ENCODE data around the gene ANGPTL3. TPM values are rescaled to one million over a fixed set of nuclear protein-coding genes. Genes with fewer than 3 reads are reported as not detected.
"Not testable (repeated sequence)": the region's sequence is repeated elsewhere in the genome, so short reads cannot be mapped to it uniquely, and the experiment has no call there.

ANGPTL3 gene, protein sequence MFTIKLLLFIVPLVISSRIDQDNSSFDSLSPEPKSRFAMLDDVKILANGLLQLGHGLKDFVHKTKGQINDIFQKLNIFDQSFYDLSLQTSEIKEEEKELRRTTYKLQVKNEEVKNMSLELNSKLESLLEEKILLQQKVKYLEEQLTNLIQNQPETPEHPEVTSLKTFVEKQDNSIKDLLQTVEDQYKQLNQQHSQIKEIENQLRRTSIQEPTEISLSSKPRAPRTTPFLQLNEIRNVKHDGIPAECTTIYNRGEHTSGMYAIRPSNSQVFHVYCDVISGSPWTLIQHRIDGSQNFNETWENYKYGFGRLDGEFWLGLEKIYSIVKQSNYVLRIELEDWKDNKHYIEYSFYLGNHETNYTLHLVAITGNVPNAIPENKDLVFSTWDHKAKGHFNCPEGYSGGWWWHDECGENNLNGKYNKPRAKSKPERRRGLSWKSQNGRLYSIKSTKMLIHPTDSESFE
- under 1 TPM in 2 of 4 donors, not detected in 2; 0.33 to 0.71 TPM for total RNA-seq

DNA sequence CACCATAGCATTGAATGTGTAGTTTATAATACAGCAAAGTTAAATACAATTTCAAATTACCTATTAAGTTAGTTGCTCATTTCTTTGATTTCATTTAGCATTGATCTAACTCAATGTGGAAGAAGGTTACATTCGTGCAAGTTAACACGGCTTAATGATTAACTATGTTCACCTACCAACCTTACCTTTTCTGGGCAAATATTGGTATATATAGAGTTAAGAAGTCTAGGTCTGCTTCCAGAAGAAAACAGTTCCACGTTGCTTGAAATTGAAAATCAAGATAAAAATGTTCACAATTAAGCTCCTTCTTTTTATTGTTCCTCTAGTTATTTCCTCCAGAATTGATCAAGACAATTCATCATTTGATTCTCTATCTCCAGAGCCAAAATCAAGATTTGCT lies at the start of gene ANGPTL3:
Gene ANGPTL3, plus strand, starts transcription at position 240 of the 400 bp plus-strand sequence. Its CDS starts 47 bp downstream, at position 287.
- Histone ChIP-seq H3K9me3 (no peaks in the 10 kb centered on the region), H3K4me1 (no peaks in the 10 kb centered on the region), H3K36me3 (no peaks in the 10 kb centered on the region), H3K4me3 (no peak within 1 kb of the TSS), H3K27me3 (no peaks in the 10 kb centered on the region), H3K27ac (no peak within 1 kb of the TSS)
- TF ChIP-seq, protein P1, sequence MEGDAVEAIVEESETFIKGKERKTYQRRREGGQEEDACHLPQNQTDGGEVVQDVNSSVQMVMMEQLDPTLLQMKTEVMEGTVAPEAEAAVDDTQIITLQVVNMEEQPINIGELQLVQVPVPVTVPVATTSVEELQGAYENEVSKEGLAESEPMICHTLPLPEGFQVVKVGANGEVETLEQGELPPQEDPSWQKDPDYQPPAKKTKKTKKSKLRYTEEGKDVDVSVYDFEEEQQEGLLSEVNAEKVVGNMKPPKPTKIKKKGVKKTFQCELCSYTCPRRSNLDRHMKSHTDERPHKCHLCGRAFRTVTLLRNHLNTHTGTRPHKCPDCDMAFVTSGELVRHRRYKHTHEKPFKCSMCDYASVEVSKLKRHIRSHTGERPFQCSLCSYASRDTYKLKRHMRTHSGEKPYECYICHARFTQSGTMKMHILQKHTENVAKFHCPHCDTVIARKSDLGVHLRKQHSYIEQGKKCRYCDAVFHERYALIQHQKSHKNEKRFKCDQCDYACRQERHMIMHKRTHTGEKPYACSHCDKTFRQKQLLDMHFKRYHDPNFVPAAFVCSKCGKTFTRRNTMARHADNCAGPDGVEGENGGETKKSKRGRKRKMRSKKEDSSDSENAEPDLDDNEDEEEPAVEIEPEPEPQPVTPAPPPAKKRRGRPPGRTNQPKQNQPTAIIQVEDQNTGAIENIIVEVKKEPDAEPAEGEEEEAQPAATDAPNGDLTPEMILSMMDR (IDR thresholded peaks at IDR 0.05 in 4 of 5, conservative IDR thresholded peaks at IDR 0.05 in 1 of 5) = no peak
- no peak for TF ChIP-seq POLR2A (IDR thresholded peaks at IDR 0.05)
- ATAC-seq = no peak
- intact Hi-C loops (cut with DNase I; ENCODE audit: low total_unique reads) (no loop called here), in situ Hi-C loops (cut with MboI; ENCODE audit: low sequenced_read_pairs in 4 of 4) (no loop called here)
- DNase-seq = no peak

DNA sequence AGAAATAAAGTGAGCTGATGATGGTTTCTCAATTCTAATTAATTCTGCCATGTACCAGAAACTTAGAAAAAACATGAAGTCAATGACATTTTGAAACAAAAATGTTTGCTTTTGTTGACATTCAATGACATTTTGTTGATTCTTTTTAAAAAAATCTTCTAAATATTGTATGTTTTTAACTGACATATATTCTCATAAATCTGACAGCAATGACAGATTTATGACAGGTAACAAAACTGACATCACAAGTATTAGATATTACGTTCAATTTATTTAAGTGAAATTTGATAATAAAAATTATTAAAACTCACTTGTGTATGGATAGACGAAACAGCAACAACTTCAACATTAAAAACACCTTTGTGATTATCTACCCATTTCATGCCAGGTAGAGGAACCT lies 36.0 kb upstream of the ANGPTL3 start:
- H3K9me3 ChIP-seq = no peaks in the 10 kb centered on the region
- no peaks in the 10 kb centered on the region for H3K4me1 ChIP-seq
- H3K27me3 ChIP-seq = no peaks in the 10 kb centered on the region
- DNase-seq = no peak
- H3K27ac ChIP-seq = no peak overlapping the region
- no peaks in the 10 kb centered on the region for H3K36me3 ChIP-seq
- in situ Hi-C loops (cut with MboI; ENCODE audit: low sequenced_read_pairs in 4 of 4) (no loop called here), intact Hi-C loops (cut with DNase I; ENCODE audit: low total_unique reads) (no loop called here)
- ATAC-seq = no peak
- no peak overlapping the region for H3K4me3 ChIP-seq
- TF ChIP-seq POLR2A (IDR thresholded peaks at IDR 0.05) = no peak
- TF ChIP-seq, protein P1 (IDR thresholded peaks at IDR 0.05 in 4 of 5, conservative IDR thresholded peaks at IDR 0.05 in 1 of 5) = no peak

DNA sequence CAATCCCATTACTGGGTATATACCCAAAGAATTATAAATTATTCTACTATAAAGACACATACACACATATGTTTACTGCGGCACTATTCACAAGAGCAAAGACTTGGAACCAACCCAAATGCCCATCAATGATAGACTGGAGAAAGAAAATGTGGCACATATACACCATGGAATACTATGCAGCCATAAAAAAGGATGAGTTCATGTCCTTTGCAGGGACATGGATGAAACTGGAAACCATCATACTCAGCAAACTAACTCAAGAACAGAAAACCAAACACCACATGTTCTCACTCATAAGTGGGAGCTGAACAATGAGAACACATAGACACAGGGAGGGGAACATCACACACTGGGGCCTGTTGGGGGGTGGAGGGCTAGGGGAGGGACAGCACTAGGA lies 30.1 kb upstream of the ANGPTL3 start:
- ATAC-seq; in situ Hi-C loops (cut with MboI; ENCODE audit: low sequenced_read_pairs in 4 of 4); H3K36me3 ChIP-seq; H3K4me1 ChIP-seq; H3K27me3 ChIP-seq; H3K4me3 ChIP-seq; intact Hi-C loops (cut with DNase I; ENCODE audit: low total_unique reads); H3K27ac ChIP-seq; H3K9me3 ChIP-seq; DNase-seq: not testable (repeated sequence)

DNA sequence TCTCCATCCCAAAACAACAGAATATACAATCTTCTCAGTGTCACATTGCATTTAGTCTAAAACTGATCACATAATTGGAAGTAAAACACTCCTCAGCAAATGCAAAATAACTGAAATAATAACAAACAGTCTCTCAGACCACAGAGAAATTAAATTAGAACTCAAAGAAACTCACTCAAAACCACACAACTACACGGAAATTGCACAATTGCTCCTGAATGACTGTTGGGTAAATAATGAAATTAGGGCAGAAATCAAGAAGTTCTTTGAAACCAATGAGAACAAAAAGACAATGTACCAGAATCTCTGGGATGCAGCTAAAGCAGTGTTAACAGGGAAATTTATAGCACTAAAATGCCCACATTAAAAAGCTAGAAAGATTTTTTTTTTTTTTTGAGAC lies 29.4 kb upstream of the ANGPTL3 start:
- H3K36me3 ChIP-seq; H3K27ac ChIP-seq; H3K4me1 ChIP-seq; DNase-seq; in situ Hi-C loops (cut with MboI; ENCODE audit: low sequenced_read_pairs in 4 of 4); intact Hi-C loops (cut with DNase I; ENCODE audit: low total_unique reads); H3K27me3 ChIP-seq; H3K9me3 ChIP-seq; ATAC-seq; H3K4me3 ChIP-seq: not testable (repeated sequence)

DNA sequence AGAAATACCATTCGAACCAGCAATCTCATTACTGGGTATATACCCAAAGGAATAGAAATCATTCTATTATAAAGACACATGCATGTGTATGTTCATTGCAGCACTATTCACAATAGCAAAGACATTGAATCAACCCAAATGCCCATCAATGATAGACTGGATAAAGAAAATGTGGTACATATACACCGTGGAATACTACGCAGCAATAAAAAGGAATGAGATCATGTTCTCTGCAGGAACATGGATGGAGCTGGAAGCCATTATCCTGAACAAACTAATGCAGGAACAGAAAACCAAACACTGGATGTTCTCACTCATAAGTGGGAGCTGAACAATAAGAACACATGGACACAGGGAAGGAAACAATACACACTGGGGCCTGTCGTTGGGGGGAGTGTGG lies 25.8 kb upstream of the ANGPTL3 start:
- H3K4me1 ChIP-seq; H3K4me3 ChIP-seq; H3K27me3 ChIP-seq; DNase-seq; intact Hi-C loops (cut with DNase I; ENCODE audit: low total_unique reads); ATAC-seq; in situ Hi-C loops (cut with MboI; ENCODE audit: low sequenced_read_pairs in 4 of 4); H3K9me3 ChIP-seq; H3K36me3 ChIP-seq; H3K27ac ChIP-seq: not testable (repeated sequence)

DNA sequence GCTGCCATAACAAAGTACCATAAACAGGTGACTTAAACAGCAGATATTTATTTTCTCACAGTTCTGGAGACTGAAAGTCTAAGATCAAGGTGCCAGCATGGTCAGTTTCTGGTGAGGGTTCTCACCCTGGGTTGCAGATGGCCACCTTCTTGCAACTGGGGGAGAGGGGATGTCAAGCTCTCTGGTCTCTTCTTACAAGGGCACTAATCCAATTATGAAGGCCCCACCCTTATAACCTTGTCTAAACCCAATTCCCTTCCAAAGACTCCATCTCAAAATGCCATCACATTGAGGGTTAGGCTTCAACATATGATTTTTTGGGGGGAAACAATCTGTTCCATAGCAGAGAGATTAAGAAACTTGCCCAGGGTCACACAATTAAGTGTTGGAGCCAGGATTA lies 24.8 kb upstream of the ANGPTL3 start:
- H3K36me3 ChIP-seq = peaks cover 0 to 7% of the 10 kb centered on the region in 2 donors
- no peaks in the 10 kb centered on the region for H3K9me3 ChIP-seq

More for the DNA sequence above, 24.8 kb upstream of the ANGPTL3 start:
- TF ChIP-seq, protein P1 (IDR thresholded peaks at IDR 0.05 in 4 of 5, conservative IDR thresholded peaks at IDR 0.05 in 1 of 5) = no peak
- no peak for TF ChIP-seq POLR2A (IDR thresholded peaks at IDR 0.05)
- Histone ChIP-seq H3K4me1 (no peaks in the 10 kb centered on the region), H3K4me3 (no peak overlapping the region), H3K27me3 (no peaks in the 10 kb centered on the region), H3K27ac (no peak overlapping the region)
- intact Hi-C loops (cut with DNase I; ENCODE audit: low total_unique reads) = no loop called here
- ATAC-seq (no peak), DNase-seq (no peak)
- in situ Hi-C loops (cut with MboI; ENCODE audit: low sequenced_read_pairs in 4 of 4) = no loop called here

Data from gastrocnemius medialis (tissue), 4 donors.